ENCODE measurements around the gene MBP.

DNA sequence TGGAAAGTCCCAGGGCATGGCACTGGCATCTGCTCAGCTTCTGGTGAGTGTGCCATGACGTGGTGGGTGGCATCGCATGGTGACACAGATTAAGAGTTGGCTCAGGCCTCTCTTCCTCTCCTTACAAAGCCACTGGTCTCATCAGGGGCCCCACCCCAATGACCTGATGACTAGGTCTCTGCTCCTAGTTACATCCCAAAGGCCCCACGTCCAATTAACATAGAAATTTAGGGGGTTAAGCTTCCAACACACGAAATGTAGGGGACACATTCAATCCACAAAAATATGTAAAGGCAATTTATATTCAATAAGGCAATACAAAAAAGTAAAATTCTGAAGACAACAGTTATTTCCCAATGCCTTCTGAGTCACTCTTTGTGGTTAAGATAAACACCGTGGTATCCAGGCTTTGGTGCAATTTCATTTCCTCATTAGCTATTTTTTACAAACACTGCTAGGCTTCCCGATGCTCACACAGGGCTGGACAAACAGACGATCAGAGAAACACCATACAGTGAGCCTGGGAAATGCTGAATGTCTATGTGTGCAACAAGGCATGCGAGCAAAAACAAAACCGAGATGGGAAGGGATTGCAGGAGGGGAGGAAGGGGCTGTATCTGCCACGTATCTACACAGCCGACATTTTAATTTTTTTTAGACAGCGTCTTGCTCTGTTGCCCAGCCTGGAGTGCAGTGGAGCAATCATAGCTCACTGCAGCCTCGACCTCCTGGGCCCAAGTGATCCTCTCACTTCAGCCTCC, 67.2 kb downstream of the MBP start:
- TF ChIP-seq, protein P1, sequence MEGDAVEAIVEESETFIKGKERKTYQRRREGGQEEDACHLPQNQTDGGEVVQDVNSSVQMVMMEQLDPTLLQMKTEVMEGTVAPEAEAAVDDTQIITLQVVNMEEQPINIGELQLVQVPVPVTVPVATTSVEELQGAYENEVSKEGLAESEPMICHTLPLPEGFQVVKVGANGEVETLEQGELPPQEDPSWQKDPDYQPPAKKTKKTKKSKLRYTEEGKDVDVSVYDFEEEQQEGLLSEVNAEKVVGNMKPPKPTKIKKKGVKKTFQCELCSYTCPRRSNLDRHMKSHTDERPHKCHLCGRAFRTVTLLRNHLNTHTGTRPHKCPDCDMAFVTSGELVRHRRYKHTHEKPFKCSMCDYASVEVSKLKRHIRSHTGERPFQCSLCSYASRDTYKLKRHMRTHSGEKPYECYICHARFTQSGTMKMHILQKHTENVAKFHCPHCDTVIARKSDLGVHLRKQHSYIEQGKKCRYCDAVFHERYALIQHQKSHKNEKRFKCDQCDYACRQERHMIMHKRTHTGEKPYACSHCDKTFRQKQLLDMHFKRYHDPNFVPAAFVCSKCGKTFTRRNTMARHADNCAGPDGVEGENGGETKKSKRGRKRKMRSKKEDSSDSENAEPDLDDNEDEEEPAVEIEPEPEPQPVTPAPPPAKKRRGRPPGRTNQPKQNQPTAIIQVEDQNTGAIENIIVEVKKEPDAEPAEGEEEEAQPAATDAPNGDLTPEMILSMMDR (conservative IDR thresholded peaks at IDR 0.05; ENCODE audit: low read length): no peak
- no peak for TF ChIP-seq EZH2phosphoT487 (IDR thresholded peaks at IDR 0.05; ENCODE audit: borderline replicate concordance, low read depth, low read length)

Data from OCI-LY7 (cell line).